ENCODE measurements around the gene CTAGE6. TPM values are rescaled to one million over a fixed set of nuclear protein-coding genes. Genes with fewer than 3 reads are reported as not detected.
A peak's percentile ranks its signal among the peaks of the same experiment; 100 is the strongest.
"Not testable (repeated sequence)": the region's sequence is repeated elsewhere in the genome, so short reads cannot be mapped to it uniquely, and the experiment has no call there.

Gene CTAGE6
- total and polyA plus RNA-seq, 12 donors, result 0.07 to 3.6 (median 0.45) TPM; not detected in 2

DNA sequence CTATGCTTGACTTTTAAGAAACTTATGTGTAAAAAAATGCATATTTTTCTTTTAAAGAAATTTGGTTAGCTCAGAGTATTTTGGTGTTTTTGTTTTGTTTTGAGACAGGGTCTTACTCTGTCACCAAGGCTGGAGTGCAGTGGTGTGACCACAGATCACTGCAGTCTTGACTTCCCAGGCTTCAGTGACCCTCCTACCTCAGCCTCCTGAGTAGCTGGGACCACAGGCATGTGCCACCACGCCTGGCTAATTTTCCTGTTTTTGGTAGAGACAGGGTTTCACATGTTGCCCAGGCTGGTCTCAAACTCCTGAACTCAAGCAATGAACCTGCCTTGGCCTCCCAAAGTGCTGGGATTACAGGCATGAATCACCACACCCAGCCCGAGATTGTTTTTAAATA, 10.0 kb upstream of the CTAGE6 start:
- WGBS, 4 donors, result 60 to 82% (median 72%) methylated on average over 1 to 2 of the region's 2 CpGs
- H3K27ac ChIP-seq; H3K4me1 ChIP-seq (replicated peaks in 1 of 2); H3K4me3 ChIP-seq; H3K27me3 ChIP-seq; H3K36me3 ChIP-seq (replicated peaks in 1 of 2); H3K9me3 ChIP-seq (replicated peaks in 1 of 3); intact Hi-C loops (cut with DNase I): not testable (repeated sequence)
- peak in 1 of 7 donors; percentile 10 for DNase-seq

DNA sequence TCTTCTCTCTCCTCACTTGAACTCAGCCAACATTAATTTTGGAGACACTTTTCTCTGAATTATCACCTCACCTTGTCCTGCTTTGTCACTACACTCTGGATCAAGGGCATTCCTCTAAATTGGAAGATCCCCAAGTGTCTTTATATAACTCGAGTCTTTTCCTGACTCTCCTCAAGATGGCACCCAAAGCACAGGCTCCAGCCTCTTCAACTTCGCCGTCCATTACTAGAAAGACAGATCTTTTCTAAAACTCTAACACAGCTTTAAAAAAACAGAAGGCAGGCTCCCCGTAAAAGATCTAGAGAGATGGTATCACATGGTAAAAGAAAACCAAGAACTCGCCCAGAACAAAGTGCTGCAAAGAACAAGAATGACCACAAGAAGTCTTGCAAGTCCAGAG, 8.2 kb upstream of the CTAGE6 start:
- H3K27me3 ChIP-seq; H3K27ac ChIP-seq; intact Hi-C loops (cut with DNase I); H3K4me1 ChIP-seq (replicated peaks in 1 of 2); H3K4me3 ChIP-seq; DNase-seq; H3K9me3 ChIP-seq (replicated peaks in 1 of 3); H3K36me3 ChIP-seq (replicated peaks in 1 of 2): not testable (repeated sequence)
- 0% methylated on average over 1 of the region's 5 CpGs for whole genome bisulfite sequencing, 4 donors

- H3K4me3 ChIP-seq; H3K4me1 ChIP-seq (replicated peaks in 1 of 2); H3K9me3 ChIP-seq (replicated peaks in 1 of 3); H3K27me3 ChIP-seq; intact Hi-C loops (cut with DNase I); H3K36me3 ChIP-seq (replicated peaks in 1 of 2); H3K27ac ChIP-seq; DNase-seq: not testable (repeated sequence)
- no CpG with 5 or more reads among the region's 1 CpG for WGBS, 4 donors
Measured at GRCh38 chr7:143763065-143763464, 5.6 kb upstream of the CTAGE6 start.

DNA sequence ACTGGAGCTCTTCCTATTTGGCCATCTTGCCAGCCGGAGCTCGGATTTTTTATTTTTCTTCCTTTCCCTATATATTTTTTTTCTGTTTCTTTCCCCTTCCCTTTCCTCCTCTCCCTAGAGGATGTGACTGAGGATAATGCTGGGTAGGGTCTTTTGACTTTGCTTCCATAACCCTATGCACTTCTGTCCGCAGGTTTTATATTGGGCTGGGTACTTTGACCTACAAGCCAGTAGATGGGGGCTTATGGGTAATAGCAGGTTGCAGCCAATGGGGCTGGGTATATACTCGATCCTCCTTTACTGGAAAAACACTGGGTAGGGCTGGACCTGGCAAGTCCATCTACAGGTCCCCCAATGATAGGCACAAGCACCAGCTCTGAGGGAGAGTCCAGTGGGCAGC, 12.2 kb downstream of the CTAGE6 start:
- H3K27me3 ChIP-seq; intact Hi-C loops (cut with DNase I): not testable (repeated sequence)
- WGBS, 4 donors, result 82 to 84% methylated on average over 2 of the region's 4 CpGs; no CpG with 5 or more reads in 2 of the 4 donors

GRCh38 chr7:143737037-143737819, 20.3 kb downstream of the CTAGE6 start:
- H3K27ac ChIP-seq; intact Hi-C loops (cut with DNase I); H3K4me1 ChIP-seq (replicated peaks in 1 of 2); H3K9me3 ChIP-seq (replicated peaks in 1 of 3); H3K27me3 ChIP-seq; H3K36me3 ChIP-seq (replicated peaks in 1 of 2); DNase-seq; H3K4me3 ChIP-seq: not testable (repeated sequence)
- TF ChIP-seq, protein P1, sequence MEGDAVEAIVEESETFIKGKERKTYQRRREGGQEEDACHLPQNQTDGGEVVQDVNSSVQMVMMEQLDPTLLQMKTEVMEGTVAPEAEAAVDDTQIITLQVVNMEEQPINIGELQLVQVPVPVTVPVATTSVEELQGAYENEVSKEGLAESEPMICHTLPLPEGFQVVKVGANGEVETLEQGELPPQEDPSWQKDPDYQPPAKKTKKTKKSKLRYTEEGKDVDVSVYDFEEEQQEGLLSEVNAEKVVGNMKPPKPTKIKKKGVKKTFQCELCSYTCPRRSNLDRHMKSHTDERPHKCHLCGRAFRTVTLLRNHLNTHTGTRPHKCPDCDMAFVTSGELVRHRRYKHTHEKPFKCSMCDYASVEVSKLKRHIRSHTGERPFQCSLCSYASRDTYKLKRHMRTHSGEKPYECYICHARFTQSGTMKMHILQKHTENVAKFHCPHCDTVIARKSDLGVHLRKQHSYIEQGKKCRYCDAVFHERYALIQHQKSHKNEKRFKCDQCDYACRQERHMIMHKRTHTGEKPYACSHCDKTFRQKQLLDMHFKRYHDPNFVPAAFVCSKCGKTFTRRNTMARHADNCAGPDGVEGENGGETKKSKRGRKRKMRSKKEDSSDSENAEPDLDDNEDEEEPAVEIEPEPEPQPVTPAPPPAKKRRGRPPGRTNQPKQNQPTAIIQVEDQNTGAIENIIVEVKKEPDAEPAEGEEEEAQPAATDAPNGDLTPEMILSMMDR (IDR thresholded peaks at IDR 0.05), result peak in 5 of 6 experiments; percentile 50 to 81 (median 66)
- WGBS, 4 donors, result 15 to 24% (median 22%) methylated on average over 5 of the region's 5 CpGs

More for the DNA sequence above, 12.2 kb downstream of the CTAGE6 start:
- H3K36me3 ChIP-seq (replicated peaks in 1 of 2); H3K4me3 ChIP-seq; H3K27ac ChIP-seq; DNase-seq; H3K4me1 ChIP-seq (replicated peaks in 1 of 2); H3K9me3 ChIP-seq (replicated peaks in 1 of 3): not testable (repeated sequence)

- intact Hi-C loops (cut with DNase I), result no loop called here
- no peaks in the 10 kb centered on the region for H3K9me3 ChIP-seq (replicated peaks in 1 of 3)
- H3K27ac ChIP-seq, result no peak overlapping the region
- no peak for DNase-seq
- no peaks in the 10 kb centered on the region for H3K4me1 ChIP-seq (replicated peaks in 1 of 2)
- 90 to 97% (median 92%) methylated on average over 4 of the region's 4 CpGs for WGBS, 4 donors
- TF ChIP-seq POLR2A (IDR thresholded peaks at IDR 0.05), result no peak
- TF ChIP-seq, protein P1 (IDR thresholded peaks at IDR 0.05), result no peak
- no peaks in the 10 kb centered on the region for H3K36me3 ChIP-seq (replicated peaks in 1 of 2)
- no peaks in the 10 kb centered on the region for H3K27me3 ChIP-seq
- H3K4me3 ChIP-seq, result no peak overlapping the region
Measured at GRCh38 chr7:143735962-143736361, 21.5 kb downstream of the CTAGE6 start.
